ENCODE measurements around the gene TCF7L1.

TCF7L1 gene

GRCh38 chr2:85166021-85166420 is 32.8 kb downstream of the TCF7L1 start:
- Mint-ChIP-seq H3K27ac (no peak overlapping the region), H3K36me3 (no peaks in the 10 kb centered on the region), H3K9me3 (peaks cover 7% of the 10 kb centered on the region), H3K4me1 (no peaks in the 10 kb centered on the region), H3K27me3 (peaks cover 42% of the 10 kb centered on the region), H3K4me3 (no peak overlapping the region)
- ATAC-seq = no peak

GRCh38 chr2:85167479-85167878 is 34.3 kb downstream of the TCF7L1 start:
- Mint-ChIP-seq H3K4me1 (no peaks in the 10 kb centered on the region), H3K27ac (no peak overlapping the region), H3K27me3 (peaks cover 32% of the 10 kb centered on the region), H3K36me3 (no peaks in the 10 kb centered on the region), H3K4me3 (no peak overlapping the region), H3K9me3 (peaks cover 15% of the 10 kb centered on the region)
- ATAC-seq = no peak

GRCh38 chr2:85168942-85169341 is 35.8 kb downstream of the TCF7L1 start:
- Mint-ChIP-seq H3K36me3 (no peaks in the 10 kb centered on the region), H3K27ac (no peak overlapping the region), H3K27me3 (peaks cover 23% of the 10 kb centered on the region), H3K9me3 (peaks cover 15% of the 10 kb centered on the region), H3K4me1 (no peaks in the 10 kb centered on the region), H3K4me3 (no peak overlapping the region)
- no peak for ATAC-seq

- Mint-ChIP-seq H3K9me3 (peaks cover 15% of the 10 kb centered on the region), H3K36me3 (no peaks in the 10 kb centered on the region), H3K27ac (no peak overlapping the region), H3K4me3 (no peak overlapping the region), H3K27me3 (peaks cover 18% of the 10 kb centered on the region), H3K4me1 (no peaks in the 10 kb centered on the region)
- no peak for ATAC-seq
Measured at GRCh38 chr2:85169581-85169980, 36.4 kb downstream of the TCF7L1 start.

GRCh38 chr2:85170938-85171475 is 37.8 kb downstream of the TCF7L1 start:
- Mint-ChIP-seq H3K36me3 (no peaks in the 10 kb centered on the region), H3K4me1 (no peaks in the 10 kb centered on the region), H3K4me3 (no peak overlapping the region), H3K27me3 (peaks cover 27% of the 10 kb centered on the region), H3K9me3 (peaks cover 15% of the 10 kb centered on the region), H3K27ac (no peak overlapping the region)
- ATAC-seq = no peak

GRCh38 chr2:85171916-85172315 is 38.7 kb downstream of the TCF7L1 start:
- no peaks in the 10 kb centered on the region for H3K4me1 Mint-ChIP-seq
- ATAC-seq = no peak
- H3K4me3 Mint-ChIP-seq = no peak overlapping the region
- H3K36me3 Mint-ChIP-seq = no peaks in the 10 kb centered on the region
- peaks cover 15% of the 10 kb centered on the region for H3K9me3 Mint-ChIP-seq
- H3K27me3 Mint-ChIP-seq = peaks cover 26% of the 10 kb centered on the region
- no peak overlapping the region for H3K27ac Mint-ChIP-seq

- H3K9me3 Mint-ChIP-seq = peaks cover 14% of the 10 kb centered on the region
- no peaks in the 10 kb centered on the region for H3K36me3 Mint-ChIP-seq
- peaks cover 20% of the 10 kb centered on the region for H3K27me3 Mint-ChIP-seq
- ATAC-seq = no peak
- H3K4me1 Mint-ChIP-seq = no peaks in the 10 kb centered on the region
- H3K27ac Mint-ChIP-seq = no peak overlapping the region
- H3K4me3 Mint-ChIP-seq = no peak overlapping the region
Measured at GRCh38 chr2:85173909-85174308, 40.7 kb downstream of the TCF7L1 start.

- Mint-ChIP-seq H3K27ac (no peak overlapping the region), H3K4me3 (no peak overlapping the region), H3K9me3 (peaks cover 11% of the 10 kb centered on the region), H3K4me1 (no peaks in the 10 kb centered on the region), H3K36me3 (no peaks in the 10 kb centered on the region), H3K27me3 (peaks cover 22% of the 10 kb centered on the region)
- ATAC-seq = no peak
Measured at GRCh38 chr2:85174943-85175342, 41.8 kb downstream of the TCF7L1 start.

GRCh38 chr2:85175369-85176299 is 42.4 kb downstream of the TCF7L1 start:
- H3K27me3 Mint-ChIP-seq = peaks cover 29% of the 10 kb centered on the region

GRCh38 chr2:85177031-85177824 is 44.0 kb downstream of the TCF7L1 start:
- Mint-ChIP-seq H3K4me1 (no peaks in the 10 kb centered on the region), H3K27me3 (peaks cover 45% of the 10 kb centered on the region), H3K9me3 (peaks cover 1% of the 10 kb centered on the region), H3K27ac (no peak overlapping the region), H3K36me3 (no peaks in the 10 kb centered on the region), H3K4me3 (no peak overlapping the region)
- no peak for ATAC-seq

More at GRCh38 chr2:85175369-85176299, 42.4 kb downstream of the TCF7L1 start:
- no peaks in the 10 kb centered on the region for H3K4me1 Mint-ChIP-seq
- peaks cover 8% of the 10 kb centered on the region for H3K9me3 Mint-ChIP-seq
- no peaks in the 10 kb centered on the region for H3K36me3 Mint-ChIP-seq
- no peak overlapping the region for H3K4me3 Mint-ChIP-seq
- H3K27ac Mint-ChIP-seq = no peak overlapping the region
- ATAC-seq = no peak

- Mint-ChIP-seq H3K9me3 (no peaks in the 10 kb centered on the region), H3K27ac (no peak overlapping the region), H3K36me3 (no peaks in the 10 kb centered on the region), H3K4me1 (no peaks in the 10 kb centered on the region), H3K4me3 (no peak overlapping the region), H3K27me3 (peaks cover 45% of the 10 kb centered on the region)
- ATAC-seq = no peak
Measured at GRCh38 chr2:85178154-85178553, 45.0 kb downstream of the TCF7L1 start.

GRCh38 chr2:85178980-85179411 is 45.8 kb downstream of the TCF7L1 start:
- no peak for ATAC-seq
- no peak overlapping the region for H3K4me3 Mint-ChIP-seq
- H3K4me1 Mint-ChIP-seq = no peaks in the 10 kb centered on the region
- H3K27me3 Mint-ChIP-seq = peaks cover 45% of the 10 kb centered on the region
- no peaks in the 10 kb centered on the region for H3K36me3 Mint-ChIP-seq
- no peaks in the 10 kb centered on the region for H3K9me3 Mint-ChIP-seq
- no peak overlapping the region for H3K27ac Mint-ChIP-seq

GRCh38 chr2:85179541-85179940 is 46.3 kb downstream of the TCF7L1 start:
- no peak for ATAC-seq
- no peak overlapping the region for H3K27ac Mint-ChIP-seq

GRCh38 chr2:85180322-85181133 is 47.3 kb downstream of the TCF7L1 start:
- Mint-ChIP-seq H3K4me3 (no peak overlapping the region), H3K27ac (no peak overlapping the region)

More at GRCh38 chr2:85179541-85179940, 46.3 kb downstream of the TCF7L1 start:
- no peaks in the 10 kb centered on the region for H3K36me3 Mint-ChIP-seq
- H3K9me3 Mint-ChIP-seq = no peaks in the 10 kb centered on the region
- no peaks in the 10 kb centered on the region for H3K4me1 Mint-ChIP-seq
- no peak overlapping the region for H3K4me3 Mint-ChIP-seq
- H3K27me3 Mint-ChIP-seq = peaks cover 45% of the 10 kb centered on the region

More at GRCh38 chr2:85180322-85181133, 47.3 kb downstream of the TCF7L1 start:
- Mint-ChIP-seq H3K9me3 (no peaks in the 10 kb centered on the region), H3K36me3 (no peaks in the 10 kb centered on the region), H3K27me3 (peaks cover 37% of the 10 kb centered on the region), H3K4me1 (no peaks in the 10 kb centered on the region)
- no peak for ATAC-seq

Data from stimulated activated memory B cell treated with anti-CD40 and anti-IgM and Interleukin-4, amounts not matched to agents 10 μg/mL and 1 μg/mL and 100 μg/mL, for 72 hours (primary cell).